ENCODE data around the gene MAL.

Gene MAL

DNA sequence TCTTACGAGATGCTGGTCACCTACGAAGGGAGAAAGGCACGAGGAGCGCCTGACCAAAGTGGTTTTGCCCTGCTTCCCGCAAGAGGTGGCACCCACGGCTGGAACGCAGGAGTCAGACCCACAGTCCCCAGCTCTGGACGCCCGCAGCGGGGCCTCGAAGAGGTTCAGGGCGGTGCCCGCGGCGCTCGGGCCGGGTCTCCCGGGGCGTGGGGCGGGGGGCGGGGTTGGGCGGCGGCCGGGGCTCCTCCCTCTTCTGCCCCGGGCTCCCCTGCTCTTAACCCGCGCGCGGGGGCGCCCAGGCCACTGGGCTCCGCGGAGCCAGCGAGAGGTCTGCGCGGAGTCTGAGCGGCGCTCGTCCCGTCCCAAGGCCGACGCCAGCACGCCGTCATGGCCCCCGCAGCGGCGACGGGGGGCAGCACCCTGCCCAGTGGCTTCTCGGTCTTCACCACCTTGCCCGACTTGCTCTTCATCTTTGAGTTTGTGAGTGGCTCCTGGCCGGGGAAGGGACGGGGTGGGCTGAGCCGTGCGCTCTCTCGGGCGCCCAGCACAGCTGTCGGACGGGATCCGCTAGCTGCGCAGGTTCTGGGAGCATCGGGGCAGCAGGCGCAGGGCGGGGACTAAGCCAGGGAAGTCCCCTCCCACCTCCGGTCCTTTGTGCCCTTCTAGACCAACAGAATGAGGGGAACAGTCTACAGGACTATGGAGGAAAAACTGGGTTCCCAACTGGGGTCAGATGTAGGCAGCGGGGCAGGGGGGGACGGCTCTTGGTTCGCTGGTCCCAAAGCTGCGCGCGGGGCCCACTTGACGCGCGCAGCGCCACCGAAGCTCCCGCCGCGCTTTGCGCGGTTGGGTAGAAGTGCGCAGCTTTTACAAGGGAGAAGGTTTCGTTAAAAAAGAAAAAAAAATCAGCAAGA lies at the start of gene MAL:
Gene MAL (plus strand): TSS at position 303 of the 914 bp plus-strand sequence. CDS start 85 bp downstream, at position 388.
- Histone ChIP-seq H3K4me1 (ENCODE audit: control insufficient read depth, insufficient read depth, low read length) (no peaks in the 10 kb centered on the region), H3K9me3 (ENCODE audit: control insufficient read depth, low read length) (no peaks in the 10 kb centered on the region), H3K36me3 (ENCODE audit: control insufficient read depth, insufficient read depth, low read length, severe bottlenecking) (no peaks in the 10 kb centered on the region), H3K4me3 (ENCODE audit: low read length) (peak within 1 kb of the TSS; percentile 35), H3K27me3 (replicated peaks; ENCODE audit: control insufficient read depth, insufficient read depth, low read length) (peaks cover 66% of the 10 kb centered on the region), H3K9ac (ENCODE audit: low read length) (no peak within 1 kb of the TSS)
- no peak for DNase-seq (ENCODE audit: low read depth)

GRCh38 chr2:94977826-94978225 lies 47.7 kb upstream of the MAL start:
- Histone ChIP-seq H3K27me3 (replicated peaks; ENCODE audit: control insufficient read depth, insufficient read depth, low read length) (peaks cover 42% of the 10 kb centered on the region), H3K4me1 (ENCODE audit: control insufficient read depth, insufficient read depth, low read length) (no peaks in the 10 kb centered on the region), H3K4me3 (ENCODE audit: low read length) (no peak overlapping the region), H3K9ac (ENCODE audit: low read length) (no peak overlapping the region), H3K9me3 (ENCODE audit: control insufficient read depth, low read length) (no peaks in the 10 kb centered on the region), H3K36me3 (ENCODE audit: control insufficient read depth, insufficient read depth, low read length, severe bottlenecking) (no peaks in the 10 kb centered on the region)
- DNase-seq (ENCODE audit: low read depth) = no peak

DNA sequence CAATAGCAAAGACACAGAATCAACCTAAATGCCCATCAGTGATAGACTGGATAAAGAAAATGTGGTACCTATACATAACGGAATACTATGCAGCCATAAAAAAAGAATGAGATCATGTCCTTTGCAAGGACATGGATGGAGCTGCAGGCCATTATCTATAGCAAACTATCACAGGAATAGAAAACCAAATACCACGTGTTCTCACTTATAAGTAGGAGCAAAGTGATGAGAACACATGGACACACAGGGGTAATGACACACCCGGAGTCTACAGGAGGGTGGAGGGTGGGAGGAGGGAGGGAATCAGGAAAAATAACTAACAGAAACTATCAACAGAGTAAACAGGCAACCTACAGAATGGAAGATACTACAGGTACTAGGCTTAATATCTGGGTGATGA lies 46.6 kb upstream of the MAL start:
- H3K27me3 ChIP-seq (replicated peaks; ENCODE audit: control insufficient read depth, insufficient read depth, low read length) = peaks cover 42% of the 10 kb centered on the region
- H3K36me3 ChIP-seq (ENCODE audit: control insufficient read depth, insufficient read depth, low read length, severe bottlenecking) = no peaks in the 10 kb centered on the region

DNA sequence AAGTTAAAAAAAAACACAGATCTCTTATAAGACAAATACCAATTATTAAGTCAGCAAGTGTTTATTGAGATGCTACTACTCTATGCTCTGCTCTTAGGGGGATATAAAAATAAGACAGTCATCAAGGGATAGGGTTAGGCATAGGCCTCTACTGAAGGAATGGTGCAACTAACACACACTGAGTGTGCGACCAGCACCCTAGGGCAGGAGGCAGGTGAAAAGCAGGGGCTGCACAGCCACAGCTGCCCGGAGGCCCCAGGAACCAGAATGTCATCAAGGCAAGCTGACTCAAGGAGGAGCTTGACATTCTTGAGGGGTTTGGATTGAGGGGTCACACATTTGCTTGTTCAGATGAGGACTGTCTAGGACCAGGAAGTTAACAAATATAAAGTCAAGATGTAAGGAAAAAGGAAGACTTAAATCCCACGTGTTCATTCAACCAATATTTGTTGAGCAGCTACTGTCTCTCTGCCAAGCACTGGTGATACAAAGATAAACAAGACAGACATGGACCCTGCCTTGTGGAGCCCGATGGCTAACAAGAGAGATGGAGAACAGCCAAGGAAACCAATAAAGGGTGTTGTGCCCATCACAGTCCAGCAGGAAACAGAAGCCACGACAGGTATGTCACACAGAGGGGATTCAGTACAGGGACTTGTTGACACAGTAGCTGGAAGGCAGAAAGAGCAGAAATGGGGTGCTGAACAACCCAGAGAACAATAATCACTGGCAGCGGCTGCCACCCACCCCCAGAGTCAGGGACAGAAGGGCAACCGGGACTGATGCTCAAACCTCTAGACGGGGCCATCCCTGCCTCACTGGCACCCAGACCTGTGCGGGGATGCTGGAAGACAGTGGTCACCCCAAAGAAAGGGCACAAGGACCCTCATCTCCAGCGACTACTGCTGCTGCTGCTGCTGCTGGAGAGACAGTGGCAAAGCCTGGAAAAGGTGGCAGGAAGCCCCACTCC lies 45.8 kb upstream of the MAL start:
- no peak overlapping the region for H3K4me3 ChIP-seq (ENCODE audit: low read length)
- no peaks in the 10 kb centered on the region for H3K9me3 ChIP-seq (ENCODE audit: control insufficient read depth, low read length)
- H3K27me3 ChIP-seq (replicated peaks; ENCODE audit: control insufficient read depth, insufficient read depth, low read length) = peaks cover 46% of the 10 kb centered on the region
- no peak overlapping the region for H3K9ac ChIP-seq (ENCODE audit: low read length)
- H3K36me3 ChIP-seq (ENCODE audit: control insufficient read depth, insufficient read depth, low read length, severe bottlenecking) = no peaks in the 10 kb centered on the region
- DNase-seq (ENCODE audit: low read depth) = no peak
- H3K4me1 ChIP-seq (ENCODE audit: control insufficient read depth, insufficient read depth, low read length) = no peaks in the 10 kb centered on the region

More for the DNA sequence above, 46.6 kb upstream of the MAL start:
- no peak overlapping the region for H3K4me3 ChIP-seq (ENCODE audit: low read length)
- no peak overlapping the region for H3K9ac ChIP-seq (ENCODE audit: low read length)
- no peaks in the 10 kb centered on the region for H3K9me3 ChIP-seq (ENCODE audit: control insufficient read depth, low read length)
- DNase-seq (ENCODE audit: low read depth) = no peak
- no peaks in the 10 kb centered on the region for H3K4me1 ChIP-seq (ENCODE audit: control insufficient read depth, insufficient read depth, low read length)

DNA sequence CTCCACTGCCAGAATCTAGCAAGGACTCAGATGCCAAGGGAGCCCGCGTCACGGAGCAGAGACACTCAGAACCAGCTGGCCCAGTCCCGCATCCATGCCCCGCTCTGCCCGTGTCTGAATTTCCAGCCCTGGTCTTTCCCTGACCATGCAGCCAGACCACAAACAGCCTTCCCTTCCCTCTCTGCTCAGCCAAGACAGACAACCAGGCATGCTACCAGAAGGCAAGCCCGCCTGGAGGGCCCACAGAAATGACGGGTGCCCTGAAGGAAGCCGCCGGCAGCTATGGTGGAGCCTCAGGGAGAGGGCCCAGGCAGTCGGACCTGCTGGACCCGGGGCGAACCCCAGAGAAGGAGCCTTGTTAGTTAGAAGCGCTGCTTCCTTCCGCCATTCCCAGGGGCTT lies 45.1 kb upstream of the MAL start:
- DNase-seq (ENCODE audit: low read depth) = no peak
- H3K27me3 ChIP-seq (replicated peaks; ENCODE audit: control insufficient read depth, insufficient read depth, low read length) = peaks cover 48% of the 10 kb centered on the region
- no peak overlapping the region for H3K9ac ChIP-seq (ENCODE audit: low read length)

GRCh38 chr2:94982156-94982555 lies 43.4 kb upstream of the MAL start:
- no peaks in the 10 kb centered on the region for H3K4me1 ChIP-seq (ENCODE audit: control insufficient read depth, insufficient read depth, low read length)
- no peak overlapping the region for H3K4me3 ChIP-seq (ENCODE audit: low read length)
- H3K9me3 ChIP-seq (ENCODE audit: control insufficient read depth, low read length) = no peaks in the 10 kb centered on the region
- DNase-seq (ENCODE audit: low read depth) = no peak
- peaks cover 39% of the 10 kb centered on the region for H3K27me3 ChIP-seq (replicated peaks; ENCODE audit: control insufficient read depth, insufficient read depth, low read length)
- no peaks in the 10 kb centered on the region for H3K36me3 ChIP-seq (ENCODE audit: control insufficient read depth, insufficient read depth, low read length, severe bottlenecking)
- no peak overlapping the region for H3K9ac ChIP-seq (ENCODE audit: low read length)

More for the DNA sequence above, 45.1 kb upstream of the MAL start:
- Histone ChIP-seq H3K9me3 (ENCODE audit: control insufficient read depth, low read length) (no peaks in the 10 kb centered on the region), H3K4me1 (ENCODE audit: control insufficient read depth, insufficient read depth, low read length) (no peaks in the 10 kb centered on the region), H3K4me3 (ENCODE audit: low read length) (no peak overlapping the region), H3K36me3 (ENCODE audit: control insufficient read depth, insufficient read depth, low read length, severe bottlenecking) (no peaks in the 10 kb centered on the region)

DNA sequence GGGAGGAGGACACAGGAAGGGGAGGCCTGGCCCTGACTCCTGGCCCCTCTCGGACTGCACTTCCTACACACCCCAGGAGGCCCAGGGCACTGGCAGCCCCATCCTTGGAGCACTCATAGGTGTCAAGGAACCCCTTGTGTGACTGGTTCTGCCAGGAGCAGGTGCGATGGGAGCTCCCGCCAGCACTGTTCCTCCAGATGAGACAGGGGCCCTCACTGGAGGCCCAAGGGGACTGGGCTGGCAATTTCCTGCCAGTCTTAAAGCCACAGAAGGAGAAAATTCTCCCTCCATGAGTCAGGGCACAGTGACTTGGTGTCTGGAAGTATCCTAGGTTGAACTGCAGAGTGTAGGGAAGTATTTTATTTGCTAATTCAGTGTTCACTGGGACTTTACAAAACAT lies 42.8 kb upstream of the MAL start:
- H3K36me3 ChIP-seq (ENCODE audit: control insufficient read depth, insufficient read depth, low read length, severe bottlenecking) = no peaks in the 10 kb centered on the region
- H3K9me3 ChIP-seq (ENCODE audit: control insufficient read depth, low read length) = no peaks in the 10 kb centered on the region
- H3K27me3 ChIP-seq (replicated peaks; ENCODE audit: control insufficient read depth, insufficient read depth, low read length) = peaks cover 39% of the 10 kb centered on the region
- H3K4me1 ChIP-seq (ENCODE audit: control insufficient read depth, insufficient read depth, low read length) = no peaks in the 10 kb centered on the region
- no peak overlapping the region for H3K4me3 ChIP-seq (ENCODE audit: low read length)
- H3K9ac ChIP-seq (ENCODE audit: low read length) = no peak overlapping the region
- DNase-seq (ENCODE audit: low read depth) = peak; percentile 18

GRCh38 chr2:94984964-94985575 lies 40.4 kb upstream of the MAL start:
- H3K9ac ChIP-seq (ENCODE audit: low read length) = no peak overlapping the region
- no peaks in the 10 kb centered on the region for H3K36me3 ChIP-seq (ENCODE audit: control insufficient read depth, insufficient read depth, low read length, severe bottlenecking)
- H3K27me3 ChIP-seq (replicated peaks; ENCODE audit: control insufficient read depth, insufficient read depth, low read length) = peaks cover 49% of the 10 kb centered on the region
- no peaks in the 10 kb centered on the region for H3K9me3 ChIP-seq (ENCODE audit: control insufficient read depth, low read length)
- H3K4me1 ChIP-seq (ENCODE audit: control insufficient read depth, insufficient read depth, low read length) = no peaks in the 10 kb centered on the region
- H3K4me3 ChIP-seq (ENCODE audit: low read length) = no peak overlapping the region
- DNase-seq (ENCODE audit: low read depth) = no peak

DNA sequence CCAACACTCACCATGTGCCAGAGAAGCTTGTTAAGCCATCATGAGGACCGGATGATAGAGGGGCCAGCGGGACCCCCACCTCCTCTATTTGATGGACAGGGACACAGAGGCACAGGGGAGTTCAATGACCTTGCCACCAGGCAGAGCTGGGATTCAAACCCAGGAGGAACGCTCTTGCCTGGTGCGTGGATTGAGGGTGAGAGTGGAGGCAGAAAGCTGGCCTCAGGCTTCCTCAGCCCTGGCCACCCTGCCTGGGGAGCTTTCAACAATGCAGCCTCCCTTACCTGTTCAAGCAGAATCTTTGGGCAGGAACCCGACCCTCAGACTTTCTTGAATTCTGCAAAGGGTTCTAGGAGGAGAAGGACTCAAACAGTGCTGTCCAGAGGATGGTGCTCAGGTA lies 39.9 kb upstream of the MAL start:
- no peaks in the 10 kb centered on the region for H3K9me3 ChIP-seq (ENCODE audit: control insufficient read depth, low read length)
- H3K27me3 ChIP-seq (replicated peaks; ENCODE audit: control insufficient read depth, insufficient read depth, low read length) = peaks cover 52% of the 10 kb centered on the region
- no peaks in the 10 kb centered on the region for H3K36me3 ChIP-seq (ENCODE audit: control insufficient read depth, insufficient read depth, low read length, severe bottlenecking)
- no peaks in the 10 kb centered on the region for H3K4me1 ChIP-seq (ENCODE audit: control insufficient read depth, insufficient read depth, low read length)
- H3K4me3 ChIP-seq (ENCODE audit: low read length) = no peak overlapping the region
- no peak for DNase-seq (ENCODE audit: low read depth)
- H3K9ac ChIP-seq (ENCODE audit: low read length) = no peak overlapping the region

- no peaks in the 10 kb centered on the region for H3K36me3 ChIP-seq (ENCODE audit: control insufficient read depth, insufficient read depth, low read length, severe bottlenecking)
- no peaks in the 10 kb centered on the region for H3K4me1 ChIP-seq (ENCODE audit: control insufficient read depth, insufficient read depth, low read length)
- H3K4me3 ChIP-seq (ENCODE audit: low read length) = no peak overlapping the region
- H3K27me3 ChIP-seq (replicated peaks; ENCODE audit: control insufficient read depth, insufficient read depth, low read length) = peaks cover 57% of the 10 kb centered on the region
- H3K9ac ChIP-seq (ENCODE audit: low read length) = no peak overlapping the region
- H3K9me3 ChIP-seq (ENCODE audit: control insufficient read depth, low read length) = no peaks in the 10 kb centered on the region
- DNase-seq (ENCODE audit: low read depth) = peak; percentile 84
These were observed 39.0 kb upstream of the MAL start for GRCh38 chr2:94986392-94986963.

Measured in adipocyte (in vitro differentiated cells).